Measurements from ENCODE around the gene LRRIQ4. TPM values are rescaled to one million over a fixed set of nuclear protein-coding genes. Genes with fewer than 3 reads are reported as not detected.

The LRRIQ4 gene
- total RNA-seq, 4 donors from 2014 or later, result not detected

GRCh38 chr3:169811631-169812331, 889 bp upstream of the LRRIQ4 start:
- Histone ChIP-seq H3K9me3 (peaks cover 0 to 11% (median 3%) of the 10 kb centered on the region in 4 donors), H3K4me3 (peak overlapping the region; percentile 44 to 88 (median 65)), H3K27me3 (no peaks in the 10 kb centered on the region), H3K36me3 (no peaks in the 10 kb centered on the region), H3K4me1 (peaks cover 0 to 26% (median 2%) of the 10 kb centered on the region in 4 donors), H3K27ac (peak overlapping the region in 3 of 4 donors; percentile 77 to 88 (median 80))
- TF ChIP-seq EP300 (IDR thresholded peaks at IDR 0.05), result no peak
- TF ChIP-seq CTCF (IDR thresholded peaks at IDR 0.05), result no peak
- no peak for TF ChIP-seq POLR2A (IDR thresholded peaks at IDR 0.05)
- 5 to 12% methylated on average over 19 to 24 of the region's 29 CpGs for whole genome bisulfite sequencing, 2 donors
- DNase-seq (ENCODE audit: low spot score in 2 of 2), result peak in 1 of 2 donors; percentile 17

GRCh38 chr3:169813278-169813677, 608 bp downstream of the LRRIQ4 start:
- Histone ChIP-seq H3K36me3 (no peaks in the 10 kb centered on the region), H3K4me3 (peak overlapping the region; percentile 10 to 88 (median 65)), H3K4me1 (peaks cover 0 to 26% (median 2%) of the 10 kb centered on the region in 4 donors), H3K27me3 (no peaks in the 10 kb centered on the region), H3K9me3 (peaks cover 0 to 11% (median 3%) of the 10 kb centered on the region in 4 donors), H3K27ac (peak overlapping the region in 1 of 4 donors; percentile 80)
- no peak for DNase-seq (ENCODE audit: low spot score in 2 of 2)
- TF ChIP-seq POLR2A (IDR thresholded peaks at IDR 0.05) (no peak), EP300 (IDR thresholded peaks at IDR 0.05) (no peak), CTCF (IDR thresholded peaks at IDR 0.05) (no peak)
- 56 to 57% methylated on average over 8 of the region's 8 CpGs for WGBS, 2 donors

GRCh38 chr3:169813757-169814517, 1.3 kb downstream of the LRRIQ4 start:
- Histone ChIP-seq H3K4me3 (peak overlapping the region; percentile 10 to 71 (median 42)), H3K36me3 (no peaks in the 10 kb centered on the region), H3K4me1 (peaks cover 0 to 26% (median 2%) of the 10 kb centered on the region in 4 donors), H3K27ac (peak overlapping the region in 2 of 4 donors; percentile 17 to 80), H3K9me3 (peaks cover 0 to 11% (median 3%) of the 10 kb centered on the region in 4 donors), H3K27me3 (no peaks in the 10 kb centered on the region)
- 57 to 66% methylated on average over 26 to 27 of the region's 27 CpGs for WGBS, 2 donors
- peak in 1 of 2 donors; percentile 8 for DNase-seq (ENCODE audit: low spot score in 2 of 2)
- peak in 4 of 5 experiments; percentile 8 to 42 (median 24) for TF ChIP-seq CTCF (IDR thresholded peaks at IDR 0.05)
- no peak for TF ChIP-seq POLR2A (IDR thresholded peaks at IDR 0.05)
- TF ChIP-seq EP300 (IDR thresholded peaks at IDR 0.05), result no peak

GRCh38 chr3:169815590-169816150, 3.0 kb downstream of the LRRIQ4 start:
- no peaks in the 10 kb centered on the region for H3K27me3 ChIP-seq
- peaks cover 0 to 26% (median 2%) of the 10 kb centered on the region in 4 donors for H3K4me1 ChIP-seq
- no peaks in the 10 kb centered on the region for H3K36me3 ChIP-seq
- H3K4me3 ChIP-seq, result no peak overlapping the region
- TF ChIP-seq CTCF (IDR thresholded peaks at IDR 0.05) (no peak), POLR2A (IDR thresholded peaks at IDR 0.05) (no peak), EP300 (IDR thresholded peaks at IDR 0.05) (no peak)
- no peak overlapping the region for H3K27ac ChIP-seq
- H3K9me3 ChIP-seq, result peaks cover 0 to 11% (median 3%) of the 10 kb centered on the region in 4 donors
- 98% methylated on average over 4 of the region's 4 CpGs for WGBS, 2 donors
- no peak for DNase-seq (ENCODE audit: low spot score in 2 of 2)

Measured in tibial nerve (tissue), 4 donors.